Activated T-cell treated with anti-CD3 and anti-CD28 coated beads, Interleukin-2, amount 50 U/mL, for 24 hours (primary cell): ENCODE data around the gene PIGH.

Source experiments
- DNase-seq: peaks from one replicate; pipeline ENCODE4 v3.0.0-alpha.2; 2020
- H3K27ac Mint-ChIP-seq: 2 replicates; pipeline ENCODE4 v1.8.0; 2020; ENCODE audit warnings: mild to moderate bottlenecking, mixed read lengths
- H3K27me3 Mint-ChIP-seq: 2 replicates; pipeline ENCODE4 v1.8.0; 2020; ENCODE audit warnings: mixed read lengths
- H3K36me3 Mint-ChIP-seq: 2 replicates; pipeline ENCODE4 v1.8.0; 2020; ENCODE audit warnings: low read depth, mixed read lengths
- H3K4me1 Mint-ChIP-seq: 2 replicates; pipeline ENCODE4 v1.8.0; 2020; ENCODE audit warnings: low read depth, mixed read lengths
- H3K4me3 Mint-ChIP-seq: 2 replicates; pipeline ENCODE4 v1.8.0; 2020; ENCODE audit warnings: mild to moderate bottlenecking, moderate library complexity, mixed read lengths
- H3K9me3 Mint-ChIP-seq: 2 replicates; pipeline ENCODE4 v1.8.0; 2020; ENCODE audit warnings: mixed read lengths

The PIGH gene

GRCh38 chr14:67574156-67574555, 25.9 kb downstream of the PIGH start:
- H3K4me3 Mint-ChIP-seq: no peak overlapping the region
- H3K36me3 Mint-ChIP-seq: no peaks in the 10 kb centered on the region
- H3K4me1 Mint-ChIP-seq: no peaks in the 10 kb centered on the region
- H3K27me3 Mint-ChIP-seq: no peaks in the 10 kb centered on the region
- no peaks in the 10 kb centered on the region for H3K9me3 Mint-ChIP-seq
- no peak overlapping the region for H3K27ac Mint-ChIP-seq
- no peak for DNase-seq

GRCh38 chr14:67573228-67574010, 26.6 kb downstream of the PIGH start:
- no peaks in the 10 kb centered on the region for H3K27me3 Mint-ChIP-seq
- no peaks in the 10 kb centered on the region for H3K9me3 Mint-ChIP-seq
- H3K4me1 Mint-ChIP-seq: no peaks in the 10 kb centered on the region
- no peaks in the 10 kb centered on the region for H3K36me3 Mint-ChIP-seq
- DNase-seq: no peak
- H3K27ac Mint-ChIP-seq: no peak overlapping the region
- H3K4me3 Mint-ChIP-seq: no peak overlapping the region

GRCh38 chr14:67572608-67573007, 27.5 kb downstream of the PIGH start:
- H3K4me3 Mint-ChIP-seq: no peak overlapping the region
- H3K4me1 Mint-ChIP-seq: no peaks in the 10 kb centered on the region
- no peaks in the 10 kb centered on the region for H3K9me3 Mint-ChIP-seq
- no peak overlapping the region for H3K27ac Mint-ChIP-seq
- no peaks in the 10 kb centered on the region for H3K36me3 Mint-ChIP-seq
- DNase-seq: no peak
- no peaks in the 10 kb centered on the region for H3K27me3 Mint-ChIP-seq

- Mint-ChIP-seq H3K9me3 (no peaks in the 10 kb centered on the region), H3K4me1 (no peaks in the 10 kb centered on the region), H3K36me3 (no peaks in the 10 kb centered on the region), H3K4me3 (no peak overlapping the region), H3K27me3 (no peaks in the 10 kb centered on the region), H3K27ac (no peak overlapping the region)
- no peak for DNase-seq
Measured at GRCh38 chr14:67571991-67572323, 28.1 kb downstream of the PIGH start.

- Mint-ChIP-seq H3K27ac (no peak overlapping the region), H3K9me3 (no peaks in the 10 kb centered on the region), H3K4me3 (no peak overlapping the region), H3K27me3 (no peaks in the 10 kb centered on the region), H3K36me3 (no peaks in the 10 kb centered on the region), H3K4me1 (no peaks in the 10 kb centered on the region)
- DNase-seq: peak; percentile 78
Measured at GRCh38 chr14:67571275-67571990, 28.6 kb downstream of the PIGH start.

GRCh38 chr14:67570453-67570852, 29.6 kb downstream of the PIGH start:
- Mint-ChIP-seq H3K27ac (no peak overlapping the region), H3K4me1 (no peaks in the 10 kb centered on the region)

GRCh38 chr14:67569651-67570290, 30.3 kb downstream of the PIGH start:
- no peaks in the 10 kb centered on the region for H3K4me1 Mint-ChIP-seq
- H3K9me3 Mint-ChIP-seq: no peaks in the 10 kb centered on the region
- H3K27me3 Mint-ChIP-seq: no peaks in the 10 kb centered on the region
- H3K27ac Mint-ChIP-seq: no peak overlapping the region
- H3K4me3 Mint-ChIP-seq: no peak overlapping the region
- DNase-seq: no peak
- H3K36me3 Mint-ChIP-seq: no peaks in the 10 kb centered on the region

More at GRCh38 chr14:67570453-67570852, 29.6 kb downstream of the PIGH start:
- Mint-ChIP-seq H3K27me3 (no peaks in the 10 kb centered on the region), H3K36me3 (no peaks in the 10 kb centered on the region), H3K4me3 (no peak overlapping the region), H3K9me3 (no peaks in the 10 kb centered on the region)
- DNase-seq: no peak

GRCh38 chr14:67569011-67569650, 30.9 kb downstream of the PIGH start:
- Mint-ChIP-seq H3K27me3 (no peaks in the 10 kb centered on the region), H3K4me3 (no peak overlapping the region), H3K27ac (no peak overlapping the region), H3K9me3 (no peaks in the 10 kb centered on the region), H3K36me3 (no peaks in the 10 kb centered on the region), H3K4me1 (no peaks in the 10 kb centered on the region)
- DNase-seq: no peak

- H3K27me3 Mint-ChIP-seq: no peaks in the 10 kb centered on the region
- H3K9me3 Mint-ChIP-seq: no peaks in the 10 kb centered on the region
Measured at GRCh38 chr14:67567654-67568053, 32.4 kb downstream of the PIGH start.

GRCh38 chr14:67566908-67567307, 33.2 kb downstream of the PIGH start:
- H3K9me3 Mint-ChIP-seq: no peaks in the 10 kb centered on the region
- H3K4me1 Mint-ChIP-seq: no peaks in the 10 kb centered on the region
- H3K4me3 Mint-ChIP-seq: no peak overlapping the region
- H3K27ac Mint-ChIP-seq: no peak overlapping the region
- no peak for DNase-seq
- H3K36me3 Mint-ChIP-seq: no peaks in the 10 kb centered on the region
- H3K27me3 Mint-ChIP-seq: no peaks in the 10 kb centered on the region

More at GRCh38 chr14:67567654-67568053, 32.4 kb downstream of the PIGH start:
- Mint-ChIP-seq H3K4me1 (no peaks in the 10 kb centered on the region), H3K36me3 (no peaks in the 10 kb centered on the region), H3K4me3 (no peak overlapping the region), H3K27ac (no peak overlapping the region)
- no peak for DNase-seq

GRCh38 chr14:67564236-67564635, 35.8 kb downstream of the PIGH start:
- Mint-ChIP-seq H3K27ac (no peak overlapping the region), H3K36me3 (no peaks in the 10 kb centered on the region), H3K9me3 (no peaks in the 10 kb centered on the region), H3K4me1 (no peaks in the 10 kb centered on the region), H3K27me3 (no peaks in the 10 kb centered on the region), H3K4me3 (no peak overlapping the region)
- DNase-seq: no peak

- no peaks in the 10 kb centered on the region for H3K9me3 Mint-ChIP-seq
- no peak overlapping the region for H3K4me3 Mint-ChIP-seq
- H3K36me3 Mint-ChIP-seq: no peaks in the 10 kb centered on the region
- no peak overlapping the region for H3K27ac Mint-ChIP-seq
- H3K4me1 Mint-ChIP-seq: no peaks in the 10 kb centered on the region
- H3K27me3 Mint-ChIP-seq: no peaks in the 10 kb centered on the region
- DNase-seq: no peak
Measured at GRCh38 chr14:67562776-67563150, 37.3 kb downstream of the PIGH start.

- Mint-ChIP-seq H3K4me3 (no peak overlapping the region), H3K4me1 (no peaks in the 10 kb centered on the region), H3K36me3 (no peaks in the 10 kb centered on the region), H3K9me3 (no peaks in the 10 kb centered on the region), H3K27ac (no peak overlapping the region), H3K27me3 (no peaks in the 10 kb centered on the region)
- no peak for DNase-seq
Measured at GRCh38 chr14:67562025-67562775, 37.9 kb downstream of the PIGH start.

- no peaks in the 10 kb centered on the region for H3K36me3 Mint-ChIP-seq
- no peak for DNase-seq
- H3K4me3 Mint-ChIP-seq: no peak overlapping the region
- H3K9me3 Mint-ChIP-seq: no peaks in the 10 kb centered on the region
- H3K27ac Mint-ChIP-seq: no peak overlapping the region
- no peaks in the 10 kb centered on the region for H3K4me1 Mint-ChIP-seq
- H3K27me3 Mint-ChIP-seq: no peaks in the 10 kb centered on the region
Measured at GRCh38 chr14:67559639-67560038, 40.4 kb downstream of the PIGH start.
